Glutamatergic neuron (in vitro differentiated cells): Measurements from ENCODE around the gene ATP11A. TPM values are rescaled to one million over a fixed set of nuclear protein-coding genes. Genes with fewer than 3 reads are reported as not detected.
"Not testable (repeated sequence)": the region's sequence is repeated elsewhere in the genome, so short reads cannot be mapped to it uniquely, and the experiment has no call there.

Experiments
- DNase-seq: peaks from one replicate; pipeline ENCODE4 v3.0.0; 2022
- H3K27ac Mint-ChIP-seq: one replicate; pipeline ENCODE4 v1.8.0; 2020; ENCODE audit warnings: mild to moderate bottlenecking, mixed read lengths, inconsistent platforms; ENCODE audit not compliant: unreplicated experiment
- H3K27me3 Mint-ChIP-seq: one replicate; pipeline ENCODE4 v1.8.0; 2020; ENCODE audit warnings: mild to moderate bottlenecking, moderate library complexity, mixed read lengths, inconsistent platforms; ENCODE audit not compliant: unreplicated experiment
- H3K36me3 Mint-ChIP-seq: one replicate; pipeline ENCODE4 v1.8.0; 2020; ENCODE audit warnings: mild to moderate bottlenecking, mixed read lengths, inconsistent platforms; ENCODE audit not compliant: unreplicated experiment
- H3K4me1 Mint-ChIP-seq: one replicate; pipeline ENCODE4 v1.8.0; 2020; ENCODE audit warnings: mild to moderate bottlenecking, low read depth, mixed read lengths, inconsistent platforms; ENCODE audit not compliant: unreplicated experiment
- H3K4me3 Mint-ChIP-seq: one replicate; pipeline ENCODE4 v1.8.0; 2020; ENCODE audit warnings: mild to moderate bottlenecking, mixed read lengths, inconsistent platforms; ENCODE audit not compliant: unreplicated experiment
- H3K9me3 Mint-ChIP-seq: one replicate; pipeline ENCODE4 v1.8.0; 2020; ENCODE audit warnings: mild to moderate bottlenecking, moderate library complexity, mixed read lengths, inconsistent platforms; ENCODE audit not compliant: unreplicated experiment
- CTCF ChIP-seq: fragments of 200-600 bp; sonication (generic); IDR thresholded peaks from one replicate; pipeline ENCODE4 v1.5.0; 2021; ENCODE audit not compliant: partially characterized antibody, unreplicated experiment
- total RNA-seq: library from RNA; stranded (reverse); fragmentation: NEBNext Ultra II Directional; extraction: Animal tissue kit (Norgen Biotek cat#: 25700); gene quantifications from one replicate; pipeline ENCODE4 v1.2.1, GENCODE V29; 2021; ENCODE audit not compliant: unreplicated experiment

ATP11A gene
- total RNA-seq, 1 donor from 2014 or later = 127 TPM

GRCh38 chr13:112861876-112862615, 172.2 kb downstream of the ATP11A start:
- Mint-ChIP-seq H3K4me1 (peaks cover 19% of the 10 kb centered on the region), H3K27me3 (peaks cover 2% of the 10 kb centered on the region), H3K27ac (peak overlapping the region; percentile 39), H3K4me3 (no peak overlapping the region), H3K9me3 (peaks cover 5% of the 10 kb centered on the region), H3K36me3 (peaks cover 19% of the 10 kb centered on the region)
- peak; percentile 8 for DNase-seq
- no peak for TF ChIP-seq CTCF

- H3K9me3 Mint-ChIP-seq = peaks cover 10% of the 10 kb centered on the region
- peaks cover 24% of the 10 kb centered on the region for H3K36me3 Mint-ChIP-seq
- peaks cover 19% of the 10 kb centered on the region for H3K4me1 Mint-ChIP-seq
Observed at GRCh38 chr13:112863356-112863755, 173.5 kb downstream of the ATP11A start.

GRCh38 chr13:112865478-112865877, 175.6 kb downstream of the ATP11A start:
- Mint-ChIP-seq H3K9me3 (peaks cover 12% of the 10 kb centered on the region), H3K36me3 (peaks cover 19% of the 10 kb centered on the region)
- not testable (repeated sequence) for H3K4me1 Mint-ChIP-seq, H3K27me3 Mint-ChIP-seq, H3K27ac Mint-ChIP-seq, H3K4me3 Mint-ChIP-seq, DNase-seq

More at GRCh38 chr13:112863356-112863755, 173.5 kb downstream of the ATP11A start:
- H3K27ac Mint-ChIP-seq, H3K4me3 Mint-ChIP-seq, DNase-seq, H3K27me3 Mint-ChIP-seq: not testable (repeated sequence)

- peaks cover 13% of the 10 kb centered on the region for H3K9me3 Mint-ChIP-seq
- H3K4me1 Mint-ChIP-seq = peaks cover 5% of the 10 kb centered on the region
- H3K36me3 Mint-ChIP-seq = peaks cover 15% of the 10 kb centered on the region
- H3K27ac Mint-ChIP-seq = no peak overlapping the region
- peaks cover 4% of the 10 kb centered on the region for H3K27me3 Mint-ChIP-seq
- TF ChIP-seq CTCF = no peak
- no peak for DNase-seq
- no peak overlapping the region for H3K4me3 Mint-ChIP-seq
Observed at GRCh38 chr13:112867301-112867711, 177.5 kb downstream of the ATP11A start.

- Mint-ChIP-seq H3K4me3 (no peak overlapping the region), H3K36me3 (peaks cover 15% of the 10 kb centered on the region), H3K27ac (no peak overlapping the region), H3K9me3 (peaks cover 15% of the 10 kb centered on the region), H3K4me1 (peaks cover 7% of the 10 kb centered on the region), H3K27me3 (peaks cover 4% of the 10 kb centered on the region)
- TF ChIP-seq CTCF = no peak
- no peak for DNase-seq
Observed at GRCh38 chr13:112868308-112868707, 178.5 kb downstream of the ATP11A start.
